GF-D8 (cell line): ENCODE data around the gene IL17RC.

Experiments used
- DNase-seq: peaks from one replicate; lab custom pipeline; 2025; lab: John Stamatoyannopoulos, UW

Gene IL17RC

DNA sequence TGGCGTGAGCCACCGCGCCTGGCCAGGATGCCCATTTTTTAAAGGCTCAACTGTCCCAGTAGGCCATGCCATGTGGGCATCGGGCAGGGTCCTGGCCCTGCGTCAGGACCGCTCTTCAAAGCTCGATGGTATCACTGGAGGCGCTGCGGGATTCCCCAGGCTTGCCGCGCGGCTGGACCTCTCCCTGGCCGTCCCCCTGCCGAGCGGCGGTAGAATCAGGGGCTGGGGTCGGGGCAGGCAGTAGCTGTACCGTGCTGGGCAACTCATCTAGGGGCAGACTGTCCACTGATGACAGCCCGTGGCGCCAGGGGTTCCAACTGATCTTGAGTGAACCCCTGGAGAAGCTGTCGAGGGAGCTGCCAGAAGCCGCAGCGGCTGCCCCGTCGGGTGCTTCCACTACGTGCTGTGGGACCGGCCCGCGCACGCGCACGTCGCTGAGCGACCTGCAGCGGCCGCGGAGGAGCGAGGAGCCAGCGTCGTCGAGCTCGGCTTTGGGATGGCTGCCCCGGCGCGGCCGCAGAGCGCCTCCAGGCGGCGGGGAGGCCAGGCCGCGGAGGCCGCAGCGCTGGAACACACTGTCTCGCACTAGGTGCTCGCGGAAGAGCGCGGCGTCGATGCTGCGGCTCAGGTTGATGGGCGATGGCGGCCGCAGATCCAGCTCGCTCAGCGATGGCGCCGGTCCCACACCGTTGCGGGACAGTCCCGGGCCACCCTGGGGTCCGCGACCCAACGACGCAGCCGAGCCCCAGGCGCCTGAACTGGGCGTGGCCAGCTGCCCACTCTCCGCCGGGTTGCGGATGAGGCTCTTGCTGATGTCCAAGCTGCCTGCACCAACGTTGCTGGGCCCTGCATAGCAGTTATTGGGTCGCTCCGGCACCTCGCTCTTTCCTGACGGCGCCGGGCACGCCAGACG is 29.5 kb downstream of the IL17RC start:
- DNase-seq: no peak

GRCh38 chr3:9947025-9947995 is 30.4 kb downstream of the IL17RC start:
- DNase-seq: no peak

GRCh38 chr3:9948586-9948985 is 31.7 kb downstream of the IL17RC start:
- DNase-seq: no peak

GRCh38 chr3:9949115-9949514 is 32.2 kb downstream of the IL17RC start:
- DNase-seq: no peak

DNA sequence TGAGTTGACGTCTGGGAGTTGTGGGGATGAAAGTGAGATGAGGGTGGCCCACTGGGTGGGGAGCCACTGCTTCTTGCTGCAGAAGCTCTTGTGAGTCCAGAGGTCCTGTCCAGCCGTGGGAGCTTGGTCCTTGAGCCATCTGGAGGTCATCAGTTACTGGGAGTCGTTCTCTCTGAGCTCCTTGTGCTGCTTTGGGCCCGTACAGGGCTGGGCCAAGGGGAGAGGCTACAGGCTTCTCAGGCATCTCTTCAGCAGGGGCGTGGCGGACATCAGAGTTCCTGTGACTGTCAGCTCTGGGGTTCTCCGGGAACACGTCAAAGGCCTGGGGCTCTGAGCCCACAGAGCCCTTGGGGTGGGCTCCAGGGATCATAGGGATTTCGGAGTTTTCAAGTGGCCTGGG is 32.7 kb downstream of the IL17RC start:
- no peak for DNase-seq

DNA sequence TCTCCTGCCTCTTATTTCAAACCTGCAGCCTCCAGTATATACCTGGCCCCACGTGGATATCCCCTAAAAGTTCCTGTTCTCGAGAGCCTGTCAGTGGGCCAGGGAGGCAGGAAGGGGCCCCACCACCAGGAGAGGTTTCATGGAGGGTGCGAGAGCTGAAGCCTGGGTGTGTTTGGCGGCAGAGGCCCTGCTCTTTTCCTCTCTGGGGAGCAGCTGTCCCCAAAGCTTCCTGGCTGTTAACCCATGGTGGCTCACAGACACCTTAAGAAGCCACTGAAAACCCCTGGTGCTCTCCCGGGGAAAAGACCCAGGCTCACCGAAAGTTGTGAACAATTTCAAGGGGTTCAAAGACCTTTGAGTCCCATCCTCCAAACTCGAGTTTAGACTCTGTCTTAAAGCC is 34.2 kb downstream of the IL17RC start:
- no peak for DNase-seq

- DNase-seq: no peak
Observed at GRCh38 chr3:9951598-9951961, 34.7 kb downstream of the IL17RC start.

DNA sequence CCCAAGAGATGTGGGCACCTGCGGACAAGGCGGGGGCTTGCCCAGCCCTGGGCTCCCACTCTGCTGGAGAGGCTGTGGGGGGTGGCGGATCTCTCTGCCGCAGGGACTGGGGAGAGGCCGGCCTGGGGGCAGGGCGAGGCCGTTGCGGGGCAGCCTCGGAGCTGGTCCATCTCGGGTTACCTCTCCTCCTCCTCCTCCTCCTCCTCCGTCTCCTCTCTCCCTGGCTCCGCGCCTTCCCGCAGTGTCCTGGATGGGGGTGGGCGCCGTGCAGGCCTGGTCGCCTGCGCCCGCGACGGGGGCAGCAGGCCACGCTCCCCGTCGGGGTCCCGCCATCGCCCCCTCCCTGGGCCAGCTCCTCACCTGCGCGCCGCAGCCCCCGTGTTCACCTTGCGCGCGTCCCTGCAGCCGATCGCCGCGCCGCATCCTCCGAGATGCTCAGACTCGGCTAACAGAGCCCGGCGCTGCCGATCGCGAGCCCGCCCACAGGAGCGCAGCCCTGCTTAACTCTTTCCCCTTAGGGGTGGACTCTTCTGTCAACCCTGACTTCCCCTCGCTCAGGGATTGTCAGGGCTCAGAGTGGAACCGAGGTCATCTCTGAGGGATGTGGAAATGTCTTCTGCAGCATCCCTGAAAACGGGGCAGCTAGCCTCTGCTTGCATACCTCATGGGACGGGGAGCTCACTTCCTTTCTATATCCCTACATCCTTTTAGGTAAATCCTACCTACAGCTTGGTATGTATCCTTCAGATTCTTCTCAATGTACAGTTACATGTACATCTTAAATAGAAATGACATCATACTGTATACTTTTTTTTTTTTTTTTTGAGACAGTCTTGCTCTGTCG is 35.3 kb downstream of the IL17RC start, which contains the start of gene PRRT3:
Gene PRRT3, minus strand, starts transcription at position 447 of the 844 bp plus-strand sequence. CDS start 2,293 bp downstream, outside the sequence.
- DNase-seq: no peak

DNA sequence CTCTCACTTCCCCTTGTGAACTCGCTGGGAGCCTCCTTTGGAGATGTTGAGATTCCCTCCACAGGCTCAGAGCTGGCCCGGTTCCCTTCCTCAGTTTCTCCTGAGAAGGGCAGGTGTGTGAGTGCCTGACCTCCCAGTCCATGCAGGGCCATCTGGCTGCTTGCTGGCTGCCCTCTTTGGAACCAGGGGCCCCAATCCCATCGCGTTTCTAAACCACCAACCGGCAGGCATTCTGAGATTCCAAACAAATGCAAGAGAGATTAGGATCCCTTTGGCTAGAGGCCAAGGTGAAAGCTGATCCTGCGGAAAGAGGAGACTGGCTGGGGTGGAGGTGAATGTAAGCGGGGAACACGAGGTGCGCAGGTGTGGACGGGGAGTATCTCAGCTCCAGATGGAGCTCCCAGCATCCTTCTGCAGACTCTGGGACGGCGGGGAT is 38.2 kb downstream of the IL17RC start:
- DNase-seq: no peak

- no peak for DNase-seq
Observed at GRCh38 chr3:9955611-9956352, 38.9 kb downstream of the IL17RC start.

GRCh38 chr3:9957214-9957613 is 40.3 kb downstream of the IL17RC start:
- peak; percentile 40 for DNase-seq

- DNase-seq: no peak
Observed at GRCh38 chr3:9965200-9965875, 48.4 kb downstream of the IL17RC start.

DNA sequence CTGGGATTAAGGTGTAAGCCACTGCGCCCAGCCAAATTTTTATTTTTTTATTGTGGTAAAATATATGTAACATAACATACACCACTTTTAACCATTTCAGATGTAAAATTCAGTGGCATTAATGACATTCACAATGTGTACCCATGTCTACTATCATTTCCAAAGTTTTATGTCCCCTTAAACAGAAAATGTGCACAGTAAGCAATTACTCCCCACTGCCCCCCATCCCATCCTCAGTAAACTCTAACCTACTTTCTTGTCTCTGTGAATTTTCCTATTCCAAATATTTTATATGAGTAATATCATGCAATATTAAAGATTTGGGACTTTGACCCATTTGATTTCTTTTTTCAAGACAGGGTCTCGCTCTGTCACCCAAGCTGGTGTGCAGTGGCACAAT is 49.9 kb downstream of the IL17RC start:
- DNase-seq: no peak

DNA sequence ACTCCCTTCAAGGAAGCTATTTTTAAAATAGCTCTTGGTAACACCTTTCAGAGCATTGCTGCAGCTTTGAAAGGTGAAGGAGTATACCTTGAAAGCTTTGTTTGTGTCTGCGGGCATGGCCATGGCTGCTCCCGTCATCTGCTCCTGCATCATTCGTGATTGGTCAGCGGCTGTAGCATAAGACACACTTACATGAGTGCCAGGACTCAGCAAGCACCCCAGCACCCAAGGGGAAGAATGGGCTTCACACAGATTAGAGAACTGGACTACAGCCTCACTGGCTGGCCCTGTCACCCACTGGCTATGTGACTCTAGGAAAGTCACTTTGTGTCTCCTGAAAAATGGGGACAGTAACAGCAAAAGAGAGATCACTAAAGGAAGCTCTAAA is 52.7 kb downstream of the IL17RC start:
- no peak for DNase-seq

DNA sequence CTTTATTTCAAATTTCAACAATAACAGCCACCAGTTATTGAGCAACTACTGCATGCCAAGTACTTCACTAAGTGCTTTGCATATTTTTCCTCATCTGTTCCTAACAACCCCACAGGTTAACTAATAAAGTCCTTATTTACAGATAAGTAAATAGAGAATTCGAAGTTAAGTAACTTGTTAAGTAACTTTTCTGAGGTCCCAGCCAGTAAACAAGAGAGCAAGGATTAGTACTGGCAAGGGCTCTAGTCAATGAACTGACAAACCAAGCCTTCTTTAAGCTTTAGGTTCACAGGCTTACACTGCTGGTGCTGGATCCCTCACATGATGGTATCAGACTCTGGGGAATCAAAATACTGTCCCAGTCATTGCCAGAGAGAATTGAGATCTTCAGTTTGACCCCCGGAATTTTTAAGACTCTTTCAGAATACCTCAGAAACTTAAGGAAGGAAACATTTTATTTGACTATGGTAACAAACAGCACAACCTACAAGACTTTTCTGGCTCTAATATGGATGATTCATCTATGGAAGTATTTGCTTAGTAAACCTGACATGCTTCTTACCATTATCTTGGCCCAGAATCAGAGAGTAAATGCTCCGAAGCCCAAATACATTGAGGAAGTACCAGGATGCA is 53.2 kb downstream of the IL17RC start:
- DNase-seq: no peak

DNA sequence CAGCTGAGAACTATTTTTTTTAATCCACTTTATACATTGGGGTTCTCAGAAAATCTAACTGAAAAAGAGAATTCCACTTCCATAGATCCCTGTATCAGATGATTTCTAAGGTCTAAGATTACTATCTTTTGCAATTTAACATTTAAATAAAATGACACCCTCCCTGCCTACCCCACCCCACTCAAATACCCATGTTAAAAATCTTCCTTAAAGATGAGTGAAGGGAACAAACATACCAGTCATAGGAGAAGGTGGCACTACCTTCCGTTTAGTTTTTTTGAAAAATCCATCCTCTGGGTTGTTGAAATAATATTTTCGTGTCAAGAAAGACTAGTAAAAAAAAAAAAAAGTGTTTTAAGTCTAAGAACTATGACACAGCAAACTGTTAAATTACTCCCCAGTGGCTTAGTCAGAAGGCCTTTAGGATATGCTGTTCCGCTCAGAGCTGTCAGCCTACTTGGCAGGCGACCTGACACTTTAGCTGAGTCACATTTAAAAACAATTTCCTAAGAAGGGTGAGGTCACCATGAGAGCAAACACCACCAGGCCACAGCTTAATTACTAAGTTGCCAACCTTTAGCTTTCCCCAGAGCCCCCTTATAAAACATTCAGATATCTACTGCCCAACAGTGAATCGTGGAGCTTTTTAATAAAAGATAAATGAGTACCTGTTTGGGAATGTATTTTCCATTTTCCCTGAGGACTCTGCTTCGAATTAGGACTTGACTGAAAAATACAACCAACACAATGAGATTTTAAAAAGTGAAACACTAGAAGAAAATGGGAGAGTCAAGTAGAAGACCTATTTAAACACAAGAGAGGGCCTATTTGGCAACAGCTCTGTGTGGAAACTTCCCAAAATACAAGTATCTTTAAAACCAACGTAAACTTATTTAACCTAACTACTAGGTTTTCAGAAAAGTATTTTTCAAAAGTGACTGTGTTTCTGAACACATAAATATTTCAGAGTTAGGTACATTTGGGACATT is 60.1 kb downstream of the IL17RC start:
- DNase-seq: peak; percentile 92

- DNase-seq: no peak
Observed at GRCh38 chr3:9978710-9979305, 61.9 kb downstream of the IL17RC start.

DNA sequence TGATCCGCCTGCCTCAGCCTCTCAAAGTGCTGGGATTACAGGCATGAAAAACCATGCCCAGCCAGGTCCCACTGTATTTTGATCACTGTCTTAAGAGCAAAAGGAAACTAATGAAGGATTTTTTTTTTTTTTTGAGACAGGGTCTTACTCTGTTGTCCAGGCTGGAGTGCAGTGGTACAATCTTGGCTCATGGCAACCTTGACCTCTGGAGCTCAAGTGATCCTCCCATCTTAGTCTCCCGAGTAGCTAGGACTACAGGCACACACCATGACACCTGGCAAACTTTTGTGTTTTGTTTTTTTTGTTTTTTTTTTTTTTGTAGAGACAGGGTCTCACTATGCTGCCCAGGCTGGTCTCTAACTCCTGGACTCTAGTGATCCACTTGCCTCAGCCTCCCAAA is 63.4 kb downstream of the IL17RC start:
- no peak for DNase-seq
